CD4-positive, alpha-beta T cell treated with Interleukin-17A for 1 hour (primary cell): ENCODE measurements around the gene IRAK1.

Source experiments
- DNase-seq: peaks from one replicate; pipeline ENCODE4 v3.0.0-alpha.2; 2020

IRAK1 gene

DNA sequence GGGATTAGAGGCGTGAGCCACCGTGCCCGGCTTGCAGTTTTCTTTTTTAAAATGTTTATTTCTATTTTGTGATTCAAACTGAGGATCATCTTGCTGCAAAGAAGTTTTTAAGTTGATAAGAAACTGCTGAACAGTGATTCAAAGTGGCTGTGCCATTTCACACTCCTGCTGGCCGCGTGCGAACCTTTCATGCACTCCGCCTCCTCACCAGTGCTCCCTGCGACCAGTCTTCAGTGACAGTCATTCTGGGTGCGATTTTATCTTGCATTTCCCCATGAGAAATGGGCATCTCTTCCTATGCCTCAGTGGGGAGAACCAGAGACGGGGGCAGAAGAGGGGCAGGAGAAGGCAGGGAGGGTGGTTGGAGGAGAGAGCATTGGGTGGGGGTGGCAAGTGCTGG, 25.7 kb downstream of the IRAK1 start:
- DNase-seq = no peak

DNA sequence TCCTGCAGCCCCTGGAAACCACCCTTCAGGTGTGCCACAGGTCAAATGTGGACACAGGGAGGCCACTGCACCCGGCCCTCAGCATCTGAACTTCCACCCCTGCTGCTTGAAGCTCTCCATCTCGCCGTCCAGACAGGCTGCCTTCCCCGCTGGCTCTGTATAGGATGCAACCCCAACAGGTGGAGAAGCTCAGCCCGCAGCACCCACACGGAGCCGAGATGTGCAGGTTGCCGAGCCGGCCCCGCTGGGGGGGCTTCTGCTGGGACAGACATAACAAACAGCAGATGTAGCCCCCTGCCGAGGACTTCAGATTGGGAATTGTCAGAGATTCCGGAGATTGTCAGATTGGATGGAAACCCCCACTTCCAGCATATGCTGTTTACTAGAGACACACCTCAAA, 26.6 kb downstream of the IRAK1 start:
- DNase-seq = no peak

DNA sequence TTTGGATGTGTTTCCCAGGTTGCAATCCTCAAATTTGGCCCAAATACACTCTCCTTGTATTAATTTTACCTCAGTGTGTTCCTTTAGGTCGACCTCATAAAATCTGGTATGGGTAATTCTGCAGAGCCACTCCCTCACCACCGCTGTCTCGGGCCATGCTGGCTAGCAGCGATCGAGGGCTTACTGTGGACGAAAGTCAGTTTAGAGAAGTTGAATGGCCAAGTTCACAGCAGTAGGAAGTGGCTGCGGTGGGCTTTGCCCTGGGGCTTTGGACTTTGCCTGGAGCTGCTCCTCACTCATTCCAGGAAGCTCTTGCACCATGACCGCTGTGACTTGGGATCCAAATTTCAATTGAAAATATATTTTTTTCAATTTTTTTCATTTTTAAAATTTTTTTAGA, 27.5 kb downstream of the IRAK1 start:
- no peak for DNase-seq

DNA sequence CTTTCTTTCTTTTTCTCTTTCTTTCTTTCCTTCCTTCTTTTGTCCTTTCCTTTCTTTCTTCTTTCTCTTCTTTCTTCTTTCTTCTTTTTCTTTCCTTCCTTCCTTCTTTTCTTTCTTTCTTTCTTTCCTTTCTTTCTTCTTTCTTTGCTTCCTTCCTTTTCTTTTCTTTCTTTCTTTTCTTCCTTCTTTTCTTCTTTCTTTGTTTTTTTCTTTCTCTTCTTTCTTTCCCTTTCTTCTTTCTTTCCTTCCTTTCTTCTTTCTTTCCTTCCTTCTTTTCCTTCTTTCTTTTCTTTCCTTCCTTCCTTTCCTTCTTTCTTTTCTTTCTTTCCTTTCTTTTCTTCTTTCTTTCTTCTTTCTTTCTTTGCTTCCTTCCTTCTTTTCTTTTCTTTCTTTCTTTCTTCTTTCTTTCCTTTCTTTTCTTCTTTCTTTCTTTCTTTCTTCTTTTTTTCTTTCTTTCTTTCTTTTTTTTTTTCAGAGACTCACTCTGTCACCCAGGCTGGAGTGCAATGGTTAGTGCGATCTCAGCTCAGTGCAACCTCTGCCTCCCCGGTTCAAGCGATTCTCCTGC, 28.6 kb downstream of the IRAK1 start:
- DNase-seq = no peak

DNA sequence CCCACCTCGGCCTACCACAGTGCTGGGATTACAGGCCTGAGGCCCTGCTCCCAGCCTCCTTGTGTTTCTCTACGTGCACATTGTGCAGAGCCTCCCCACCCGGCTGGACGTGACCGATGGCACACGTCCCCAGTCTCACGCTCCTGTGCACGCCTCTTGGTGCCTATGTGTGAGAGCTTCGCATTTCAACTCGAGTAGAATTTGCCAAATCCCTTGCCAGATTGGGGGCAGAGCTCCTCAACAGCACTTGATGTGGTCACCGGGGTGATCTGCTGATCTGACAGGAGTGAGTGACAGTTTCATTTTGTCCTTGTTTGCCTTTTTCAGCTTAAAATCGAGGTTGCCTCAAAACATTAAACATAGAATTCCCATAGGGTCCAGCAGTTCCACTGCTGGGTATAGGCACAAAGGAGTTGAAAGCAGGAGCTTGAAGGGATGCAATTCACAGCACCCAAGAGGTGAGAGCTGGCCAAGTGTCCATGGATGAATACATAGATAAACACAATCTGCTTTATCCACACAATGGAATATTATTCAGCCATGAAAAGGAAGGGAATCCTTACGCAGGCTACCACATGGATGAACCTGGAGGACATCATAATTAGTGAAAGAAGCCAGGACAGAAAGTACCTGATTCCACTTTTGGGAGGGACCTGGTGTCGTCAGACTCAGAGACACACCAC, 29.6 kb downstream of the IRAK1 start:
- DNase-seq = no peak

DNA sequence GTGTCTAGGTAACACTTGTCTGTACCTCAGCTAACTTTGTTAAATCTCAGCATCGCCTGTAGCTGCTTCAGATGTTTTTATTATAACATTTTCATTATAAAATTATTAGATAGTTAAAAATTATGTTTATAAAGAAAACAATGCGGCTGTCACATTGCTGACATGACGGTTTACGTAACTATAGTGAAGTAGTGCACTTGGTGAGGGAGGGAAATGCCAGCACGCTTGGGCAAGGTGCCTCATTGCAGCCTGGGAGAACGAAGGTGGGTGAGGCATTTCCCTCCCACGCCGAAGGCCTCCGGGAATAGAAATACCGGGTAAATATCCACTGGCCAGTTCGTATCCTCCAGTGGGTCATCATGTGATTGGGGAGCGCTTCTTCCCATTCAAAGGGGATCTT, 31.2 kb downstream of the IRAK1 start:
- no peak for DNase-seq

DNA sequence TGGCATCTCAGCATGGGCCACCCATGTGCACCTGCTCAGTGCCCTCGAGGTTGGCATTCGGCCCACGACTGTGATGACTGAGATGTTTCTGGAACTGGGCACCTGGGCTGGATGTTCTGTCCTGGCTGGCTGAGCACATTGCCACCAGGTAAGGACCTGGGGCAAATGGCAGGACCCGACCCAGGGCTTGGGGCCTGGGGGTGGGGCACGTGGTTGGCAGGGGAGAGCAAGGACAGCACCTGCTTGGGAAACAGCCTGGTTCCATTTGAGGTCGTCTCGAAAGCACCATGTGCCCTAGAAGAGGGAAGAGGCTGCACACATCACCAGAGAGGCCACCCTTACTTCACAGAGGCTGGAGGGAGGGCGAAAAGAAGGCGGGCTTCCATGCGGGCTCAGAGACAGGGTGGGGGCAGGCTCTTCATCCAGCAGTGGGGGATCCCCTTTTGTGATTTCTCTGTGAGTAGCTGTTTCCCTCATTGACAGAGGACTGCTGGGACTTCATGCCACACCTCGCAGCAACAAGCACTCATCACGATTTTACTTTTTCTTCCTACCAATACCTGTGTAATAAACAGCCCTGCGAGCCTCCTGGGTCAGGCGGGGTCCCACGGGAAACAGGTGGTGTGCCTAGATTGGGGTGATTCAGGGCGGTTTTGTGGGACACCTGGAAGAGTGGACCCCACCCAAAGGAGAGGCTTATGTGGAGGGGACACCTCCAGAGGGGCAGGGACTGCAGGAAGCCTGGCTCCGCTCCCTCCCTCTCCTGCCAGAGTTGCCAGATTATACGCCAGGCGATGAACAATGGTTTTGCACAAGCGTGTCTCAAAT, 35.1 kb downstream of the IRAK1 start:
- DNase-seq = peak; percentile 64

DNA sequence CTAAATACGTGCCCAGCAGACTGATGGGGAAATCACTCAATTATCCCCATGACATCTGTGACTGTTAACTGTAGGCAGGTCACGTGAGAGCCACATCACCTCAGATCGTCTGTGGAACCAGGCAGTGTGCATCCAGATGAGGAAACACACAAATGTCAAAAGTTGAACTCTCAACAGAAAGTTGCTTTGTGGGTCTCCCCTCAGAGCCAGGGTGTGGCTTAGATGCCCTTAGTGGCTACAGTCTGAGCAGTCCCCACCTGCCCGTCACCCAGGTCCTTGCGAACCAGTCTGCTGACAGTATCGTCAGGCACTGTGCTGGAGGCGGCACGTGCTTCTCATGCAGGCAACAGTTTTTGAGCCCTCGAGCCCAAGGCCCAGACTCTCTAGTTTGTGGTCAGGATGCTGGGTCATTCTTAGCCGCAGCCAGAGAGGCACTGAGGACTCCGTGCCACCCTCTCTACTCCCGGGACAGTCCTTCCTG, 36.3 kb downstream of the IRAK1 start:
- DNase-seq = no peak

DNA sequence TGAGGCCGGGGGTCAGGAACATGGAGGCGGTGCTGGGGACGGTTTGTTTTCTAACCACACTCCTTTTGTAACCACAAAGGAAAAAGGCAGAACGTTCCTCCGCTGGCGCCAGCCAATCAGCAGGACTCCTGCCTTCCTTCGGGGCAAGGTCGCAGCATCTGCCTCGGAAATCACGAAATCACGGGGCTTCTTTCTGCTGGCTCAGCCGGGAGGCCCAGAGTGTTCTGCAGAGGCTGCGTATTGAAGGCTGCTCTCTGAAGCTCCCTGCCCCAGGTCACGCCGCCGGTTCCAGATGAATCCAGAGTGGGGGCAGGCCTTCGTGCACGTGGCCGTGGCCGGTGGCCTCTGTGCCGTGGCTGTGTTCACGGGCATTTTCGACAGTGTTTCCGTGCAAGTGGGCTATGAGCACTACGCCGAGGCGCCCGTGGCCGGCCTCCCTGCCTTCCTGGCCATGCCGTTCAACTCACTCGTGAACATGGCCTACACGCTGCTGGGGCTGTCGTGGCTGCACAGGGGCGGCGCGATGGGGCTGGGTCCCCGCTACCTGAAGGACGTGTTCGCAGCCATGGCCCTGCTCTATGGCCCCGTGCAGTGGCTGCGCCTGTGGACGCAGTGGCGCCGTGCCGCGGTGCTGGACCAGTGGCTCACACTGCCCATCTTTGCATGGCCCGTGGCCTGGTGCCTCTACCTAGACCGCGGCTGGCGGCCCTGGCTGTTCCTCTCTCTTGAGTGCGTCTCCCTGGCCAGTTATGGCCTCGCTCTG, 37.8 kb downstream of the IRAK1 start:
- peak; percentile 78 for DNase-seq

DNA sequence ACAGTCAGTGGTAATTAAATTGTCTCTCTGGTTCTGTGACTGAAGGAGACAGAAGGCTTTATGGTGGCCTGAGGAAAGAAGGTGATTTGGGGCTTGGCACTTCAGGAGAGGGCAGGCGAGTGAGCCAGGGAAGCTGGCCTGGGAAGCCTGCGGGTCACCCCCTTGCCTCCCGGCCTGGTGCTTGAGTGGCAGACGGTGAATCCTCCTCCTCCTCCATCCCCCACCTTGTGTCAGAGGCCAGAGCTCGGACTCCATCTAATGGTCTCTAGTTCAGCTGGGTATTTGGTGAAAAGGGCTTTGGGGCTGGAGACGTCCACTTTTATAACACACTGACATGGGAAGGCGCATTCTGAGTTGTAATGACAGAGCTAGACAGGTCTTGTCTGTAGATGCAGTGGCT, 38.5 kb downstream of the IRAK1 start:
- DNase-seq = no peak

DNA sequence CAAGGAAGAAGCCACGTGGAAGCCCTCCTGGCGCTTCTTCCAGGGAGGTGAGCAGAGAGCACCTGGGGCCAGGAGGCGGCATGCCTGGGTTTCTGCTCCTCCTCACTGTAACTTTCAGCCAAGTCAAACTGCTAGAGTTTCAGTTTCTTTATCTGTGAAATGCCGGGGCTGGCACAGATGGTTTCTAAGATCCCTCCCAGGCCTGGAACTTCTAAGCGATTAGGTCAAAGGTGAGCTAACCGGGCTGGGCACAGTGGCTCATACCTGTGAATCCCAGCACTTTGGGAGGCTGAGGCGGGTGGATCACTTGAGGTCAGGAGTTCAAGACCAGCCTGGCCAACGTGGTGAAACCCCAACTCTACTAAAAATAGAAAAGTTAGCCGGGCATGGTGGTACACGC, 39.3 kb downstream of the IRAK1 start:
- peak; percentile 49 for DNase-seq

DNA sequence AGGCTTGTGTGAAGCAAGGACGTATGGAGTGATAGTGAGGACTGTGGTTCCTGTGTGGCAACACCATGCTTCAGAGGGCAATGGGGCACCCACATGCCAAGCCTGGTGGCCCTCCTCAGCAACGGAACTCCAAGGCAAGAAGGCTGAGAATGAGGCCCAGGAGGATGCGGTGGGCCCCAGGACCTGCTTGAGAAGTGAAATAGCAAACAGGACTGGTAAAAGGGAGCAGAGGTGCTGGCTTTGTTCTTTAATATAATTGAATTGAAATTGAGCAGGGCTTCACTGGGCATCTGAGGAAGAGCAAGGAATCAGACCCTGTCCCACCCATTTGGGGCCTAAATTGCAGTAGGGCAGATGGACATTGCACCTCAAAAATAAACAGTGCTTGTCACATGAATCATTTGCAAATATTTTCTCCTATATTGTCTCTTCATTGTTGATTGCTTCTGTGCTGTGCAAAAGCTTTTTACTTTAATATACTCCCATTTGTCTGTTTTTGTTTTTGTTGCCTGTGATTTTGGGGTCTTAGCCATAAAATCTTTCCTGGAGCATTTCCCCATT, 44.9 kb downstream of the IRAK1 start:
- no peak for DNase-seq

DNA sequence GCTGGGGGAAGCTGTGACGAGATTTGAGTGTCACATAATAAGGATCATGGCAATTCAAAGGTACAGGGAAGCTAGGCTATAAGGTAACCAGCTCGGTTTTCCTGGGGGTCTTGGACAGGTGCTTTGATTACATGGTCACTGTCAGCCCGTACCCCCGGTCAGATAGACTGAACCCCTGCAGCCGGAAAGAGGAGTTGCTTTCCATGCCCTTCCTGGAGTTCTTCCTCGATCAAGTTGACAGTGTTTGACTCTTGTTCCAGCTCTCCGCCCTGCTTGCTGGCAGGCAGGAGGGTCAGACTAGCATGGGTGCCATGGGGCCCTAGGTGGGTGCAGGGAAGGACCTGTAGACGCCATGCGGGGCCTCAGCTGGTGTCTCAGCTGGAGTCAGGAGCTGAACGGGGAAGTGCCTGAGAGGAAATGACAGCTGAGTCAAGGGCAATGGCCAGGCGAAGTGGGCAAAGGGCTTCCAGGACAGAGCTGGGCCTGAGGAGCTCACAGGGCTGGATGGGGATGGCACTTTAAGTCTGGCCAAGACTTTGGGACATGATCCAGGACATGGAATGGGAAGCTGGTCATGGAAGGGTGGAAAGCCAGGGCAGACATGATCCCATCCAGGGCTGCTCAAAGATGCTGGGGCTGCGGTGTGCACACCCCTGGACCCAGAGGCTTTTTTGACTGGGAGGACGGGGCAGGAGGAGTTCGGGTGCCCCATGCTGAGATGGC, 45.5 kb downstream of the IRAK1 start:
- no peak for DNase-seq

DNA sequence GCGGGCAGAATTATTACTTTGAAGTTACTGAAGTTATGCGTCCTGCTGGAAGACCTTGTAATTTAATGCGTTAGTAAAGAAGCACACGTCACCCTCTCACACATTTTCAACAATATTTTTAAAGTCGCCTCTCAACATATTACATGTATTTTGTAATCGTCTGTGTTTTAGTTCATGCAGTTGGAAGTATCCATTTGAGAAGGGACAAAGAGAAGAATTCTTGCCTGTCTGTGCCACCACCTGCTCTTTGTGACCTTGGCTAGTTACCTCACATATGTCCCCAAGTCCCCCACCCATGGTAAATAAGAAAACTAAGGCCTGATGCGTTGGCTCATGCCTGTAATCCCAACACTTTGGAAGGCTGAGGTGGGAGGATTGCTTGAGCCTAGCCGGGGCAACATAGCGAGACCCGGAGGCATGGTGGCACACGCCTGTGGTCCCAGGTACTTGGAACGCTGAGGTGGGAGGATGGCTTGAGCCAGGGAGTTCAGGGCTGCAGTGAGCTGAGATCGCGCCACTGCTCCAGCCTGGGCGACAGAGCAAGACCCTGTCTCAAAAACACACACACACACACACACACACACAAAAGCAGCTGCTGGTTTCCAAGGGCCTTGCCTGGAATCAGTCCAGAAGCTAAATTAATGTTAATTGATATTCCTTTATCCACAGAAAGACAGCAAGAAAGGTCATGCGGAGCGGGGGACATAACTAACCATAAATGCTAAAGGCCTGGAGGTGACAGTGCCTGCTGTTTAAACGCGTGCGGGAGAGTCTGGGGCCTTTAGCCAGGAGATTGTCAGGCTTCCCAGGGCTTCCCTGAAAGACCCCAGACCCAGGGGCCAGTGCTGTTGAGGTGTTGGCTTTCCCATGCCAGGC, 46.3 kb downstream of the IRAK1 start:
- no peak for DNase-seq

DNA sequence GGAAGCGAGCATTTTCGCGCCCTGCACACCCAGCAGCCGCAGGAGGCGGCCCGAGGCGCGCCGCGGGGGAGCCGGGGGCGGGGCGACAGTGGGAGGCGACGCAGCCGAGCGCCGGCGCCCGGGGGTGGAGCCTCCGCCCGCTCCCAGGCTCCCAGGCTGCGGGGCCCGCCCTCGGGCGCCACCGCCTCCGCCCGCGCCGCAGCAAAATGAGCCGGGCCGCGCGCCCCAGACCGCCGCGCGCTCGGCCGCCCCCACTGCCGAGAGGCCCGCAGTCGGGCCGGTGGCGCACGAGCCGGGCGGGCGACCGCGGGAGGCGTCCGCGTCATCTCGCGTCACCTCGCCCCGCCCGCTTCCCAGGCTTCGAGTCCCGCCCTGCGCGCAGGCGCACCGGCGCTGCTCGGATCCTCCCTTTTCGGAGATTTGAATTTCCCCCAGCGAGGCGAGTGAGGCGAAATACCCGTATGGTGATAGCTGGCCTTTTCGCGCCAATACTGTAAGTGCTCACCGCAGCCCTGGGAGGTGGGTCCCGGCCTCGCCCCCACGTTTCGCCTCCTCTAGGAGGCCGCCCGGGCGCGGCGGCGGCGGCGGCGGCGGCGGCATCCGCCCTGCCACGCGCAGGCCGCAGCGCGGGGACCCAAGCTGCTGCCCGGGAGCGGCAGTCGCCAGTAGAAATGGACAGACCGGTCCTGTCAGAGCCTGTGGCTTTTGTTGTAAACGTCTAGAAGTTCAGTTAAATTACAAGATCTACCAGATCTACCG, 47.2 kb downstream of the IRAK1 start, which contains the start of gene TMEM187:
TMEM187 (plus strand) TSS at position 387 of the 759 bp plus-strand sequence. CDS start 9,309 bp downstream, outside the sequence.
- DNase-seq = peak; percentile 91

DNA sequence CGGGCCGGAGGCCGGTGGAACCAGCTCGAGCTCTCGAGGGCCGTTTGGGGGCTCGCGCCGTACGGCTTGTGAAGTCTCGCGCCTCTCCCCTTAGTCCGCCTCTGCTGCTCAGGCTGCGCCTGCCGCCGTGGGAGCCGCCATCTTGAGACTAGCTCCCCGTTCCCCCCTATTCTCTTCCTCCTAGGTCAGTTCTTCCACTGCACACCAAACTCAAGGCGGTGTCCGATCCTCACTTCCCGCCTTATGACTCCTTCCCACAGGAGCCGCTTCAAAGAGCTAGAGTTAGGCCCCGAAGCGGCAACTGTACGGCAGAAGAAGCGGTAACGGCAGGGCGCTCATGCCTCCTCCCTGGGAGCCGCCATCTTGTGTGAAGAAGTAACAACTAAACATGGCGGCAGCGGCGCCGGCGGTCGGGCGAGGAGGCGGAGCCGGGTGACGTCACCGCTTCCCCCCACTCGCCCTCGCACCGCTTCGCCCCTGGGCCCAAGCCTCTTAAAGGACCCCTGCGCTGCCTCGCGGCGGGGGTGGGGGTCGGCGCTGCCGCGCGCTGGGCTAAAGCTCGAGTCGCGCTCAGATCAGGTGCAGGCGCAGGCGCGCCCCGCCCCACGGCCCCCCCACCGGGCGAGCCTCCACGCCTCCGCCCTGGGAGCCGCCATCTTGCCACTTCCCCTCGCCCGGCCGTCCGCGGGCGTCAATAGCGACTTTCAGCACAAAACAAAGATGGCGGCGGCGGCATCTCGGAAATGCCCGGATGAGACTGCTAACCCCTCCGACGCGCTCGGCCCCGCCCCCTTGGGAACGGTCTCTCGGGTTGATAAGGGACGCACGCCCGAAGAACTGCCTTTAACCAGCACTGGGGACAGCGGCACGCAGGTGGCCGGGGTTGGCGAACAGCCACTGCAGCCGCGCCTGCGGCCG, 48.0 kb downstream of the IRAK1 start, which contains the start of gene HCFC1:
HCFC1 (minus strand) TSS at position 369 of the 918 bp plus-strand sequence. CDS start 978 bp downstream, outside the sequence.
- DNase-seq = peak; percentile 94

DNA sequence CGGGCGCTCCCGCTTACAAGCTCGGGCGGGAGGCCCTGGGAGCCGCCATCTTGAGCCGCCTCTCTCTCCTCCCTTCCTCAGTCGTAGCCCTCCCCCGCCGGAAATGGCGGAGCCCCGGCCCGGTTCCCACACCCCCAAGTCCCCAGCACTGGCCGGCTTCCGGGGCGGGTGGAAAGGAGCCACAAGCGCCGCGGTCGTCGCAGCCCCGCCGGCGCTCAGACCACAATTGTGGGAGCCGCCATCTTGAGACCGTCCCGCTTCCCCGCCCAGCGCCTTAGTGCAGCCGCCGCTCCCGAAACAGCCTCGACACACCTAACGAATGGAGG, 48.6 kb downstream of the IRAK1 start:
- DNase-seq = peak; percentile 91

DNA sequence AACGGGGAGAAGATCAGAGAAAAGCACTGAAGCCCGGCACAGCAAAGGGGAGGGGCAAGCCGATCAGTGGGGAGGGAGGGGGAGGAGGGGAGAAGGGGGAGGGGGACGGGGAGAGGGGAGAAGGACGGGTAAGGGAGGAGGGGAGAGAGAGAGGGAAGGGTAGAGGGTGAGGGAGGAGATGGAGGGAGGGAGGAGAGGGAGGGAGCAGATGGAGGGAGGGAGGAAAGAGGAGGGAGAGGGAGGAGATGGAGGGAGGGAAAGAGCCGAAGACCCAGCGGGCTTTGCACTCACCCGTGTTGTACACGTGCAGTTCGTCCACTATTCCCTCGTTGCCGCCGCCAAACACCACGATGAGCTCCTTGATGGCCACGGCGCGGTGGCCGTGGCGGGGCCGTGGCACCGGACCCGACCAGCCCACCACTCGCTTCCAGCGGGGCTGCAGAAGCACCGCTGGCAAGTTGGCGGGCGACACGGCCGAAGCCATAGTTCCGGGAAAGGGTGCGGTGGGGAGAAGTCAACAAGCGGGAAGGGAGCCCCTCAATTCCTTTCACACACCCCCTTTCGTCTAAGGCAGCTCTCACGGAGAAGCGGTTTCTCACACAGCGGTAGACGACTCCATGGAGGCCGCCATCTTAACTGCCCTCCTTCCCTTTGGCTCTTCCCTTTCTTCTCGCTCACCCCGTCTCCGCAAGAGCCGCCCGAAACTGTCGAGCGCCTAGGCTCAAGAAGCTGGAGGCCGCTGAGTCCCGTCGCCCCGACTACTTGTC, 49.2 kb downstream of the IRAK1 start:
- peak; percentile 56 for DNase-seq
